Brain pericyte (primary cell): ENCODE data around the gene CRYGB.
"Not testable (repeated sequence)": the region's sequence is repeated elsewhere in the genome, so short reads cannot be mapped to it uniquely, and the experiment has no call there.

ENCODE experiments used
- DNase-seq: peaks from one replicate; pipeline ENCODE4 v3.0.0-alpha.2; 2012; ENCODE audit warnings: low read depth, low spot score

CRYGB gene

DNA sequence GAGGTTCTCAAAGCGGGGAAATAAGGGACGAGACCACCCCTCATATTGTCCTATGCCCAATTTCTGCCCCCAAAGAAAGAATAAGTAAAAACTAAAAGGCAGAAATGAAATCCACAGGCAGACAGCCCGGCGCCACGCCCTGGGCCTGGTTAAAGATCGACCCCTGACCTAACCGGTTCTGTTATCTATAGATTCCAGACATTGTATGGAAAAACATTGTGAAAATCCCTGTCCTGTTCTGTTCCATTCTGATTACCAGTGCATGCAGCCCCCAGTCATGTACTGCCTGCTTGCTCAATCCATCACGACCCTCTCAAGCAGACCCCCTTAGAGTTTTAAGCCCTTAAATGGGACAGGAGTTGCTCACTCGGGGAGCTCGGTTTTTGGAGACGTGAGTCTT is 28.6 kb downstream of the CRYGB start:
- not testable (repeated sequence) for DNase-seq

DNA sequence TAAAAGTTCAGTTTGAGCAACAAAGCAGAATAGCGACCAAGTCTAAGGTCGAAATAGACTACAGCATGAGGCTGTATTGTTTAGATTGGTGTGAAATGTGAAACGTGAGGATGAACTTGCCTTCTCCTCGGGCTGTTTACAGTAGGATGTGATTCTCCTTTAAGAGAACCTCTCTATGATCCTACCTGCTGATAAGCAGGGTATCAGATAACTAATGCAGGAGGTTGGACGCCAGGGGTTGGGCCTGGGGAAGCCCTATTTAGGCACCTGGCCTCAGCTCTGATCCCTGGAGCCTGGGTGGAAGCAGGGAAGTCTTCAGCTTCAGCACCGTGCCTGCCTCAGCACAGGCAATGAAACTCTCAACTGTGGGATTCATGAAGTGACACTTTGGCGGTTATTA is 33.0 kb downstream of the CRYGB start:
- no peak for DNase-seq

DNA sequence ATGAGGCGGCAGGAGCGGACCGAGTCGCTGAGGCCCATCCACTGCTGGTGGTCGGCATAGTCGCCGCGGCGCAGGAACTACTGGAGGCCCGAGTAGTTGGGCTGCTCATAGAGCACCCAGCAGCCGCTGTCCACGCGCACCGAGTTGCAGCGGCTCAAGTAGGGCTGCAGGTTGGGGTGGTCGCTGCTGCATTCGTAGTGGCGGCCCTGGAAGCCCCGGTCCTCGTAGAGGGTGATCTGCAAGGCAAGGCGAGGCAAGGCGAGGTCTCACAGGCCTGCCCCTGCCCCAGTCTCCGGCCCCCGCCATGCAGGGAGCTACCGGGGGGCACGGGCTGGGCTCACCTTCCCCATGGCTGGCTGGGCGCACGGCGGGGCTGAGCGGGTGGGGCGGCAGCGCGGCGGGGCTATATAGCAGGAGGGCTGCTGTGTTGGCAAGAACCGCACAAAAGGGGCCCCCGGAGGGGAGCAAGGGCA is 33.6 kb downstream of the CRYGB start:
- DNase-seq = not testable (repeated sequence)

DNA sequence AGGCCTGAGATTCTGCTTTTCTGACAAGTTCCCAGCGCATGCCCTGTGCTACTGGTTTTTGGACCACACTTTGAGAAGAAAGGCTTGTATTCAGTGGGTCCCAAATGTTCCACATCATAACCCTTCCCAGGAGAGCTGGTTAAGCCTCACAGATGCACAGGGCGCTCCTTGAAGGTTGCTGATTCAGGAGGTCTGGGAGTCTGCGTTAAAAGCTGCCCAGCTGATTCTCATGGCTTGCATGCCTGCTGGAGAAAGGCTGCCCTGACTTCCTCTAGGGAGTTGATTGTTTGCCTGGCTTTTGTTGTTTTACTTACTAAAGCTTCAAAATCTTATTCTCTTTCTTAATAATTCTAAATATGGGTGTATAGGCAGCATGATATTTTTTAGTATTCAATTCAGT is 42.3 kb downstream of the CRYGB start:
- no peak for DNase-seq

DNA sequence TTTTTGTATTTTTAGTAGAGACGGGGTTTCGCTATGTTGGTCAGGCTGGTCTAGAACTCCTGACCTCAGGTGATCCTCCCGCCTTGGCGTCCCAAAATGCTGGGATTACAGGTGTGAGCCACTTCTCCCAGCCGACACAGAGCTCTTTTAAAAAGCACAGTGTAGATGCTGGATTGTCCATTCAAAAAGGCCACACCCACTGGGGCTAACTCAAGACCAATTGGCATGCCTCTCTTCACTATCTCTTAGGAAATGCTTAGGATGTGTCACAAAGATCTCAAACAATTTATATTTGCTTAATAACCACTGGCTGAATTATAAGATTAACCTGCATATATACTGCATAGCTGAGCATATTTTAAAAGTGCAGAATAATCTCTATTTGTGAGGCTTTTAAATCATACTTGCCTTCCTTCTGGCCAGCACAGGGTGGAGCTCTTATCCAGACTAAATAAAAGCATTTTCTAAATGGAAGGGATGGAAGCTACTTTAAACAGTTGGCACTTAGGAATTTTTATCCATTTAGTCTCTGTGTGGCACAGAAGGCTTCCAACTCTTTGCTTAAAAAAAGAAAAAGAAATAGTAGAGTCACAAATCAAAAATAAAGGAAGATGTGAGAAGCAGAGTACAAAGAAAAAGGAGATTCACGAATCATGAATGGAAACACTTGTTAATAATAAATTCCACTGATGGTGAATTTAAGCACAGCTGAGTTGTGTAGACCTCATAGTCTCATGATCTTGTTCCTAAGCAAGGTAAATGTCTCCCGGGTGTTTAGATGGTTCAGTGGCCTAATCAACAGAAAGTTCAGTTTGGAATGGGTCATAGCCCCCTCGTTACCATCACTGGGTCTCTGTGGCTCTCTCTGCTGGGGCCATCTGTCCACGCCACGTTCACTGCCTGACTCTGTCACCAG is 44.0 kb downstream of the CRYGB start:
- DNase-seq = no peak

DNA sequence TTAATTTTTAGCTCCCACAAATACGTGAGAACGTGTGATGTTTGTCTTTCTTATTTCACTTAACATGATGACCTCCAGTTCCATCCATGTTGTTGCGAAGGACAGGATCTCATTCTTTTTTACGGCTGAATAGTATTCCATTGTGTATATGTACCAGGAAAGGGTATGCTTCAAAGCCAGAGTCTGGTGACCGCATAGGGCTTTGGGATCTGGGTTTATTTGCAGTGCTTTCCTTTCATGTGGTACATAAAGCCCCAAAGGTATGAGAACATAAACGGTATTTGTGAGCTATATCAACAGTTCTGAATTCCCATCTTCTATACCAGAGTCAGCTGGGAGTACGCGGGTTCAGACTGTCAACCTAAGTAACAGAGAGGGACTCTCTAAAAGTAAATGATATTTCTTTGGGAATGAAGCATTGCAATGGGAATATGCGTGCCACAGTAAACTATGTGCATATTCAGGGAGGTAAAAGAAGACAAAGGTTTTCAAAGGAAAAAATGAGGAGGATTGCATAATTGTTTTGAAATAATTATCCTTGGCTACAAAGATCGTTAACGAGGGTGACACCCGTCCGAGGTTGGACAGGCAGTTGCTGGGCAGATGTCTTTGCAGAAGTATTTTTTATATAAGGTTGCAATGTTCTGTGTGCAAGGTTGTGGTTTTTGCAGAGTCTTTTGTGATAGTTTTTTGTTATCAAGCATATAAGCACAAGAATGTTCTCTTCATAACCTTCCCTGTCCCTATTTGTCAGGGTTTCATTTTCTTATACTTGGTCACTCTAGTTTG is 46.1 kb downstream of the CRYGB start:
- no peak for DNase-seq

DNA sequence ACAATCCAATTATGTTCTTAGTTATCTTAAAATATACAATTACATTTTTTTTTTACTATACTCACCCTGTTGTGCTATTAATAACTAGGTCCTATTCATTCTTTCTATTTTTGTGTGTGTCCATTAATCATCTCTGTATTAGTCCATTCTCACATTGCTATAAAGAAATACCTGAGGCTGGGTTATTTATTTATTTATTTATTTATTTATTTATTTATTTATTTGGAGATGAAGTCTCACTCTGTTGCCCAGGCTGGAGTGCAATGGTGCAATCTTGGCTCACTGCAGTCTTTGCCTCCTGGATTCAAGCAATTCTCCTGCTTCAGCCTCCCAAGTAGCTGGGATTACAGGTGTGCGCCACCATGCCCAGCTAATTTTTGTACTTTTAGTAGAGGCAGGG is 47.3 kb downstream of the CRYGB start:
- DNase-seq = not testable (repeated sequence)

DNA sequence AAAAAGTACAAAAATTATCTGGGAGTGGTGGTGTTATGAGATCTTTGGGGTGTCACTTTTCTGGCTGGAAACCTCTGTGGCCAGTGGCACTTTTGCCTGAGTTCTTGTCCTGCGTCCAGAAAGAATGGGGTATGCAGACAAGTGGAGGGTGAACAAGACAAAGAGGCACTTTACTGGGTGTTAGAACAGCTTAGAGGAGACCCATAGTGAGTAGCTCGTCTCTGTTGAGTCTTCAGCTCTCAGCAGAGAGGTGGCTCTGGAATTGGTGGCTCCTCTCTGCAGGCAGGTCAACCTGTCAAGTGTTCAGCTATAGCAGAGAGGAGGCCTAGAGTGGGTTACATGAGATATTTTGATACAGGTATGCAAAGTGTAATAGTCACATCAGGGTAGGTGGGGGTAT is 47.7 kb downstream of the CRYGB start:
- no peak for DNase-seq

DNA sequence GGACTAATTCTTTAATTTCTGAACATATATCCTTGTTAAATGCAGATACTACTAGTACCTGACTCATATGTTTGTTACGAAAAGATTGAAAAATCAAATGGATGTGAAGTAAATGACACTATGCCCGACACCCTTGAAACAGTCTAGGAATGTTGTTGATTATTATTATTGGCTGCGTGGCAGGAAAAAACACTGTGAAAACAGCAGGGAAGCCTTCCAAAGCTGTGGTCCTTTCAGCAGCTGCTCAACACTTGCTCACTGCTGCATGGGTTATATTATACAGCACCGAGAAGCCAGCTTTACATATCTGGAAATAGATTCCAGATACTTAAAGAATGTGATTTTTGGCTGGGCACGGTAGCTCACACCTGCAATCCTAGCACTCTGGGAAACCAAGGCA is 48.2 kb downstream of the CRYGB start:
- DNase-seq = no peak

DNA sequence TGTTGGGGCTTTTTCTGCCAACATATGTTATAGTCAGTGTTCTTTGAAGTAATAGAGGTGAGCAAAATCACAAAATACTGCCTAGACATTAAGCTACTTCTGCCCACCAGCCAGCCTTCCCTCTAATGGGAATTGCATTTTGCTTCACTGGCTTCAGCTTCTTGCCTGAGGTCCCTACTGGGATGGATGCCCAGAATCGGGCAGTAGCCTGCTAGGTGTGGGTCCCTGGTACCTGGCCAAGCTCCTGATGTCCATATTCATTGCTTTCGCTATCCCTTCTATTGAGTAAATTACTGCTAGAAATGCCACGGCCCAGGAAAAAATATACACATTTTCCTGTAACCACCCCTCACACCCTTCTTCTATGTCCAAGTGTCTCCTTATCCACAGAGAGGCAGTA is 48.6 kb downstream of the CRYGB start:
- DNase-seq = no peak

DNA sequence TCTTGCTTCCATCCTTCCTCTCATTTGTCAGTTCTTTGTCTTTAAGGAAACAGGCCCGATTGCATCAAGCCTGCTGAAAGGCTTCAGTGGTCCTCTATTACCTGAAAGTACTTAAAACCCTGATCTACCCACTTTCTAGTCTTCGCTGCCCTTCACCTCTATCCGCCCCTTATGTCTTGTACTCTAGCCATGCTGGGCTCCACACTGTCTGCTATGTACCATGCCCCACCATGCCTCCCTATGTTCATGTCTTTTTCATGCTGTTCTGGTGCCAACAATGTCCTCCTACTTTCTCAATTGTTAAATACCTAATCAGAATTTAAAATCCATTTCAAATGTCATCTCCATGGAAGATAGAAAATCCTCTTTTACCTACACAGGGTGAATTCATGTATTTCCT is 49.9 kb downstream of the CRYGB start:
- DNase-seq = no peak

DNA sequence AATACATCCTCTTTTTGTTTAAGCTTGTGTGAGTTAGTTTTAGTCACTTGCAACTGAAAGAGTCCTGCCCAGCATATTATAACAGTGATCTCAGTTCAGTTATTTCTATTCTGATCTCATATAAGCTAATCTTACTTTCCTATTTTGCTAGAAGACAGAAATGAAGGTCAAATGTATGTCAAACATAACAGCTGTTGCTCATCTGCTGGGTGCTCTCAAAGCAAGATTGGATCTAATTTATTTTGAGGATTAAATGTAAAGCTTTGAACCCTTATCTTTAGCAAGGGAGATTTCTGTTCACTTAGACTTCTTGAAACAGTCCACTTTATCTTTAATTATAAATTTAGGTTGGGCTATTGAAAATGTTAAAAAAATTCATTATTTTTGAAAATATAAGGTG is 52.8 kb downstream of the CRYGB start:
- DNase-seq = no peak
